HG02852 (cell line): Measurements from ENCODE around the gene TRIM66.

ENCODE experiments used
- ATAC-seq: cut with Tn5 transposase; IDR thresholded peaks from one replicate; pipeline ENCODE4 v1.9.1; 2021; ENCODE audit warnings: mild to moderate bottlenecking, moderate library complexity; ENCODE audit not compliant: unreplicated experiment

TRIM66 gene

GRCh38 chr11:8658321-8659057 is 24.0 kb downstream of the TRIM66 start:
- no peak for ATAC-seq

- ATAC-seq: no peak
Observed at GRCh38 chr11:8656291-8656690, 26.2 kb downstream of the TRIM66 start.

- ATAC-seq: no peak
Observed at GRCh38 chr11:8654503-8654902, 28.0 kb downstream of the TRIM66 start.

- ATAC-seq: no peak
Observed at GRCh38 chr11:8652140-8652539, 30.3 kb downstream of the TRIM66 start.

- no peak for ATAC-seq
Observed at GRCh38 chr11:8650401-8650990, 32.0 kb downstream of the TRIM66 start.

GRCh38 chr11:8649361-8649760 is 33.1 kb downstream of the TRIM66 start:
- no peak for ATAC-seq

- no peak for ATAC-seq
Observed at GRCh38 chr11:8646873-8647272, 35.6 kb downstream of the TRIM66 start.

GRCh38 chr11:8642196-8642841 is 40.1 kb downstream of the TRIM66 start:
- no peak for ATAC-seq

GRCh38 chr11:8641332-8641731 is 41.1 kb downstream of the TRIM66 start:
- no peak for ATAC-seq

GRCh38 chr11:8640267-8640906 is 42.1 kb downstream of the TRIM66 start:
- ATAC-seq: no peak

- no peak for ATAC-seq
Observed at GRCh38 chr11:8639655-8640054, 42.8 kb downstream of the TRIM66 start.

- no peak for ATAC-seq
Observed at GRCh38 chr11:8638300-8638699, 44.2 kb downstream of the TRIM66 start.

GRCh38 chr11:8636127-8636526 is 46.3 kb downstream of the TRIM66 start:
- no peak for ATAC-seq

GRCh38 chr11:8634498-8634897 is 48.0 kb downstream of the TRIM66 start:
- ATAC-seq: no peak

- ATAC-seq: no peak
Observed at GRCh38 chr11:8631395-8632118, 50.9 kb downstream of the TRIM66 start.

GRCh38 chr11:8624698-8625097 is 57.8 kb downstream of the TRIM66 start:
- ATAC-seq: no peak

GRCh38 chr11:8621147-8621546 is 61.3 kb downstream of the TRIM66 start:
- no peak for ATAC-seq

GRCh38 chr11:8617063-8617462 is 65.4 kb downstream of the TRIM66 start:
- ATAC-seq: no peak

- ATAC-seq: no peak
Observed at GRCh38 chr11:8615291-8616032, 67.0 kb downstream of the TRIM66 start.

- no peak for ATAC-seq
Observed at GRCh38 chr11:8614497-8614896, 68.0 kb downstream of the TRIM66 start.
